OCI-LY1 (cell line): ENCODE results near the gene EIF4EBP2.

Experiments
- H2AFZ ChIP-seq: fragments of 200-600 bp; sonication (generic), shearing (Covaris generic); 2 replicates; pipeline ENCODE4 v1.6.0; 2014; ENCODE audit warnings: antibody characterized with exemption, mild to moderate bottlenecking, low read length
- H3F3A ChIP-seq: fragments of 200-600 bp; sonication (generic), shearing (Covaris generic); 2 replicates; pipeline ENCODE4 v1.6.0; 2014; ENCODE audit warnings: mild to moderate bottlenecking, antibody characterized with exemption, low read length, moderate library complexity; ENCODE audit not compliant: insufficient read depth
- H3K27ac ChIP-seq: fragments of 200-600 bp; sonication (generic); 2 replicates; pipeline ENCODE4 v1.5.1; 2014; ENCODE audit warnings: low read length, mixed run types, mild to moderate bottlenecking, low read depth; ENCODE audit not compliant: poor library complexity, severe bottlenecking
- H3K27me3 ChIP-seq: fragments of 200-600 bp; sonication (generic); 2 replicates; pipeline ENCODE4 v1.6.0; 2014; ENCODE audit warnings: antibody characterized with exemption, mild to moderate bottlenecking, low read length, moderate library complexity; ENCODE audit not compliant: insufficient read depth
- H3K36me3 ChIP-seq: fragments of 200-600 bp; sonication (generic); 2 replicates; pipeline ENCODE4 v1.6.1; 2014; ENCODE audit warnings: mild to moderate bottlenecking, antibody characterized with exemption, low read length, moderate library complexity, mixed read lengths; ENCODE audit not compliant: insufficient read depth
- H3K4me1 ChIP-seq: fragments of 200-600 bp; sonication (generic); 2 replicates; pipeline ENCODE4 v1.5.1; 2014; ENCODE audit warnings: mild to moderate bottlenecking, low read length, moderate library complexity; ENCODE audit not compliant: insufficient read depth, severe bottlenecking
- H3K4me2 ChIP-seq: fragments of 200-600 bp; sonication (generic), shearing (Covaris generic); 2 replicates; pipeline ENCODE4 v1.6.1; 2014; ENCODE audit warnings: low read length
- H3K4me3 ChIP-seq: fragments of 200-600 bp; sonication (generic); 2 replicates; pipeline ENCODE4 v1.5.1; 2014; ENCODE audit warnings: low read length, low read depth, mild to moderate bottlenecking, mixed read lengths; ENCODE audit not compliant: poor library complexity, severe bottlenecking
- H3K79me2 ChIP-seq: fragments of 200-600 bp; shearing (Covaris generic); 2 replicates; pipeline ENCODE4 v1.6.1; 2016; ENCODE audit warnings: mixed run types, low read length, mixed read lengths; ENCODE audit not compliant: insufficient read depth
- H3K9ac ChIP-seq: fragments of 200-600 bp; sonication (generic), shearing (Covaris generic); 2 replicates; pipeline ENCODE4 v1.6.1; 2014; ENCODE audit warnings: mild to moderate bottlenecking, low read length, mixed read lengths
- H3K9me2 ChIP-seq: fragments of 200-600 bp; sonication (generic), shearing (Covaris generic); 2 replicates; pipeline ENCODE4 v1.6.1; 2014; ENCODE audit warnings: low read depth, mild to moderate bottlenecking, low read length, mixed read lengths
- H3K9me3 ChIP-seq: fragments of 200-600 bp; shearing (Covaris generic); 2 replicates; pipeline ENCODE4 v1.6.1; 2014; ENCODE audit warnings: low read length, mixed read lengths
- H4K20me1 ChIP-seq: fragments of 200-600 bp; sonication (generic), shearing (Covaris generic); 2 replicates; pipeline ENCODE4 v1.6.0; 2016; ENCODE audit warnings: mild to moderate bottlenecking, low read length; ENCODE audit not compliant: insufficient read depth
- EZH2 ChIP-seq: fragments of 200-600 bp; sonication (generic), shearing (Covaris generic); IDR thresholded peaks from 2 replicates; pipeline ENCODE4 v1.8.0; 2017; ENCODE audit warnings: borderline replicate concordance, mixed run types, mild to moderate bottlenecking, antibody characterized with exemption, low read length, moderate library complexity, mixed read lengths
- TF ChIP-seq, protein P1 (sequence below): fragments of 200-600 bp; sonication (generic), shearing (Covaris generic); IDR thresholded peaks from 2 replicates; pipeline ENCODE4 v1.5.1; 2017; ENCODE audit warnings: mild to moderate bottlenecking, antibody characterized with exemption, low read length, moderate library complexity, mixed read lengths

Gene EIF4EBP2

DNA sequence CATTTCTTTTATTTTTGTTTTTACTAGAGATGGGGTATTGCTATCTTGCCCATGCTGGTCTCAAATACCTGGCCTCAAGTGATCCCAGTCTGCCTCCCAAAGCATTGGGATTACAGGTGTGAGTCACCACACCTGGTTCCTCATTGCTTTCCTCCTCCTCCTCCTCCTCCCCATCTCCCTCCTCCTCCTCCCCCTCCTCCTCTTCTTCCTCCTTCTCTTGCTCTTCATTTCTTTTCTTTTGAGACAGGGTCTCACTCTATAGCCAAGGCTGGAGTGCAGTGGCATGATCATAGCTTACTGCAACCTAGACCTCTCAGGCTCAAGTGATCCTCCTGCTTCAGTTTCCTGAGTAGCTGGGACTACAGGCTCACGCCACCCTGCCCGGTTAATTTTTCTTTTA, 43.7 kb upstream of the EIF4EBP2 start:
- Histone ChIP-seq H3K4me1 (peaks cover 15% of the 10 kb centered on the region), H3K4me3 (no peak overlapping the region), H3K9me3 (no peaks in the 10 kb centered on the region), H2AFZ (no peak overlapping the region), H3F3A (no peaks in the 10 kb centered on the region), H3K27me3 (peaks cover 3% of the 10 kb centered on the region; the same call in 1 of the 2 replicates), H3K27ac (no peak overlapping the region), H3K36me3 (no peaks in the 10 kb centered on the region), H3K9me2 (no peaks in the 10 kb centered on the region), H3K4me2 (no peak overlapping the region), H3K9ac (no peak overlapping the region), H3K79me2 (no peaks in the 10 kb centered on the region), H4K20me1 (no peaks in the 10 kb centered on the region)
- TF ChIP-seq, protein P1, sequence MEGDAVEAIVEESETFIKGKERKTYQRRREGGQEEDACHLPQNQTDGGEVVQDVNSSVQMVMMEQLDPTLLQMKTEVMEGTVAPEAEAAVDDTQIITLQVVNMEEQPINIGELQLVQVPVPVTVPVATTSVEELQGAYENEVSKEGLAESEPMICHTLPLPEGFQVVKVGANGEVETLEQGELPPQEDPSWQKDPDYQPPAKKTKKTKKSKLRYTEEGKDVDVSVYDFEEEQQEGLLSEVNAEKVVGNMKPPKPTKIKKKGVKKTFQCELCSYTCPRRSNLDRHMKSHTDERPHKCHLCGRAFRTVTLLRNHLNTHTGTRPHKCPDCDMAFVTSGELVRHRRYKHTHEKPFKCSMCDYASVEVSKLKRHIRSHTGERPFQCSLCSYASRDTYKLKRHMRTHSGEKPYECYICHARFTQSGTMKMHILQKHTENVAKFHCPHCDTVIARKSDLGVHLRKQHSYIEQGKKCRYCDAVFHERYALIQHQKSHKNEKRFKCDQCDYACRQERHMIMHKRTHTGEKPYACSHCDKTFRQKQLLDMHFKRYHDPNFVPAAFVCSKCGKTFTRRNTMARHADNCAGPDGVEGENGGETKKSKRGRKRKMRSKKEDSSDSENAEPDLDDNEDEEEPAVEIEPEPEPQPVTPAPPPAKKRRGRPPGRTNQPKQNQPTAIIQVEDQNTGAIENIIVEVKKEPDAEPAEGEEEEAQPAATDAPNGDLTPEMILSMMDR: no peak
- no peak for TF ChIP-seq EZH2

DNA sequence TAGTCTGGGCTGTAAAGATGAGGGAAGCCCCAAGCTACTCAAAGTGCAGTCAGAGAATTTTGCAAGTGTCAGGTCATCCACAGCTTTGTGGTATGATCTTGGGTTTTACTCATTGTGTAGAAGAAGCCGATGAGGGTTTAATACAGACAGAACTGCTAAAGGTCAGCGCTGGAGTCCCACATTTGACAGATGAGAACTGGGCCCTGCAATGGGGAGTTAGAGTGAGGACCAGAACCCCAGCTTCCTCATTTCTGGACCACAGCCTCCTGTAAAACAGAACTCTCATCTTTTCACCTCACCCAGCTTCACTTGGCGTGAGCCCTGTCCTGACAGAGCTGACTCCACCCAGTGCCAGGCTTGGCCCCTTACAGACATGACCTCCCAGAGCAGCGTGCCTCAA, 41.6 kb upstream of the EIF4EBP2 start:
- H2AFZ ChIP-seq: no peak overlapping the region
- H3K9me2 ChIP-seq: no peaks in the 10 kb centered on the region
- H3K4me2 ChIP-seq: no peak overlapping the region
- H3K36me3 ChIP-seq: no peaks in the 10 kb centered on the region
- H3K27me3 ChIP-seq: no peaks in the 10 kb centered on the region
- H3K9ac ChIP-seq: no peak overlapping the region
- H4K20me1 ChIP-seq: no peaks in the 10 kb centered on the region
- H3K79me2 ChIP-seq: no peaks in the 10 kb centered on the region
- no peaks in the 10 kb centered on the region for H3F3A ChIP-seq
- no peaks in the 10 kb centered on the region for H3K9me3 ChIP-seq
- no peak overlapping the region for H3K27ac ChIP-seq
- no peak for TF ChIP-seq EZH2
- TF ChIP-seq, protein P1: no peak
- H3K4me3 ChIP-seq: no peak overlapping the region
- H3K4me1 ChIP-seq: peaks cover 10% of the 10 kb centered on the region

DNA sequence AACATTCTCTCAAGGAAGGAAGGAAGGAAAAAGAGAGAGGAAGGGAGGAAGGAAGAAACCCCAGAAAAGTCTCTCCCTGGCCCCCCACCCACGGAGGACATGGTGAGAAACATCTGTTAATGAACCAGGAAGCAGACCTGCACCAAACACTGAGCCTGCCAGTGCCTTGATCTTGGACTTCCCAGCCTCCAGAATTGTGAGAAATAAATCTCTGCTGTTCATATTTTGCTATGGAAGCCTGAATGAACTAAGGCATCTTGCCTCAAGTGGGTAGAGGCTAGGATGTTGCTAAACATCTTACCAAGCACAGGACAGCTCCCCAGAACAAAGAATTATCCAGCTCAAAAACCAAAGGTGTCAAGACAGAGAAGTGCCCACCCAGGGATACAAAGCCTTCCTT, 40.7 kb upstream of the EIF4EBP2 start:
- Histone ChIP-seq H3K9me3 (no peaks in the 10 kb centered on the region), H3K79me2 (no peaks in the 10 kb centered on the region), H3F3A (no peaks in the 10 kb centered on the region), H3K9me2 (no peaks in the 10 kb centered on the region), H3K27ac (no peak overlapping the region), H3K36me3 (no peaks in the 10 kb centered on the region), H3K9ac (no peak overlapping the region), H3K4me1 (peaks cover 10% of the 10 kb centered on the region), H2AFZ (no peak overlapping the region), H3K27me3 (no peaks in the 10 kb centered on the region), H3K4me2 (no peak overlapping the region), H4K20me1 (no peaks in the 10 kb centered on the region), H3K4me3 (no peak overlapping the region)
- TF ChIP-seq, protein P1: no peak
- TF ChIP-seq EZH2: no peak
